ENCODE results near the gene CPNE6.

- TF ChIP-seq CTCF (IDR thresholded peaks at IDR 0.05): no peak
- no peak for TF ChIP-seq POLR2A (IDR thresholded peaks at IDR 0.05)
These were observed 13.5 kb upstream of the CPNE6 start for GRCh38 chr14:24057867-24058259.
